Testis (tissue), 3 donors: ENCODE data around the gene NMT1. TPM values are rescaled to one million over a fixed set of nuclear protein-coding genes. Genes with fewer than 3 reads are reported as not detected.

ENCODE experiments used
- DNase-seq: peaks from one replicate; pipeline ENCODE4 v3.0.0-alpha.2; 2019
- H3K27ac ChIP-seq, 2 donors: fragments of 200-600 bp; sonication (generic); one replicate each; pipeline ENCODE4 v1.5.1; 2019
- H3K27me3 ChIP-seq: fragments of 200-600 bp; sonication (generic); one replicate; pipeline ENCODE4 v1.5.1; 2019
- H3K36me3 ChIP-seq: fragments of 200-600 bp; sonication (generic); one replicate; pipeline ENCODE4 v1.5.1; 2017; ENCODE audit warnings: low read depth; ENCODE audit errors: missing control alignments
- H3K4me1 ChIP-seq: fragments of 200-600 bp; sonication (generic); one replicate; pipeline ENCODE4 v1.5.1; 2019
- H3K4me3 ChIP-seq, 2 donors: fragments of 200-600 bp; sonication (generic); one replicate each; pipeline ENCODE4 v1.5.1; 2017 to 2019
- H3K9me3 ChIP-seq: fragments of 200-600 bp; sonication (generic); one replicate; pipeline ENCODE4 v1.5.1; 2017
- CTCF ChIP-seq, 3 experiments: fragments of 450-650 bp in 2 of 3; fragments of 200-600 bp in 1 of 3; sonication (generic) in 1 of 3; IDR thresholded peaks; one replicate each; pipeline ENCODE4 v1.5.1; 2016 to 2019; ENCODE audit warnings: antibody characterized with exemption in 3 of 3, mild to moderate bottlenecking in 2 of 3, moderate library complexity in 1 of 3
- POLR2A ChIP-seq: fragments of 450-650 bp; IDR thresholded peaks from one replicate; pipeline ENCODE4 v1.6.1; 2017; ENCODE audit warnings: antibody characterized with exemption, mild to moderate bottlenecking, moderate library complexity
- WGBS, 2 donors: methylation state at CpG; one replicate each; pipeline ENCODE4 v1.1.5; 2018; 5-methylcytosine and 5-hydroxymethylcytosine counted together
- intact Hi-C: fragments of 100-400 bp; cut with DNase I; formaldehyde crosslinking; loops from one replicate; pipeline ENCODE4 v1.15.1; 2023; ENCODE audit warnings: low total_unique reads
- polyA plus RNA-seq: library from polyadenylated mRNA; stranded (reverse); fragments of 350-450 nt; fragmentation: Illumina TruSeq; extraction: RNeasy Lipid Tissue Mini Kit (QIAGEN cat#74804); gene quantifications from one replicate; pipeline ENCODE4 v1.2.3, GENCODE V29; 2014; ENCODE audit warnings: low read depth, low replicate concordance; ENCODE audit not compliant: insufficient read depth
- total RNA-seq, 2 donors: library from RNA; depleted of rRNA; stranded (reverse); fragments of >200 nt; gene quantifications; one replicate each; pipeline ENCODE4 v1.2.3, GENCODE V29; 2016

The NMT1 gene
- total and polyA plus RNA-seq, 3 donors from 2014 or later: 76.1 to 143 (median 79.0) TPM

- H3K4me3 ChIP-seq: no peak overlapping the region
- H3K27me3 ChIP-seq: no peaks in the 10 kb centered on the region
- TF ChIP-seq CTCF (IDR thresholded peaks at IDR 0.05) (no peak), POLR2A (no peak)
- no peaks in the 10 kb centered on the region for H3K36me3 ChIP-seq
- H3K27ac ChIP-seq: peak overlapping the region; percentile 81 to 98
- H3K9me3 ChIP-seq: no peaks in the 10 kb centered on the region
- 38 to 44% methylated on average over 14 to 20 of the region's 20 CpGs for WGBS, 2 donors
- DNase-seq: peak; percentile 55
- intact Hi-C loops: loop anchor here (10.0 kb wide), 1 partner anchor 353 kb away; no protein-coding TSS in a partner anchor
- peaks cover 49% of the 10 kb centered on the region for H3K4me1 ChIP-seq
Measured at GRCh38 chr17:45127548-45128300, 66.6 kb downstream of the NMT1 start.

- 57 to 60% methylated on average over 1 to 5 of the region's 5 CpGs for WGBS, 2 donors
- Histone ChIP-seq H3K4me1 (peaks cover 48% of the 10 kb centered on the region), H3K27me3 (no peaks in the 10 kb centered on the region), H3K27ac (peak overlapping the region; percentile 81 to 98), H3K36me3 (no peaks in the 10 kb centered on the region), H3K4me3 (no peak overlapping the region), H3K9me3 (no peaks in the 10 kb centered on the region)
- intact Hi-C loops: loop anchor here (10.0 kb wide), 1 partner anchor 354 kb away; no protein-coding TSS in a partner anchor
- DNase-seq: no peak
- TF ChIP-seq POLR2A: no peak
- TF ChIP-seq CTCF (IDR thresholded peaks at IDR 0.05): no peak
Measured at GRCh38 chr17:45128331-45128730, 67.2 kb downstream of the NMT1 start.

GRCh38 chr17:45128989-45129388, 67.9 kb downstream of the NMT1 start:
- TF ChIP-seq CTCF (IDR thresholded peaks at IDR 0.05) (no peak), POLR2A (no peak)
- no peaks in the 10 kb centered on the region for H3K36me3 ChIP-seq
- H3K4me3 ChIP-seq: no peak overlapping the region
- no peaks in the 10 kb centered on the region for H3K9me3 ChIP-seq
- 85% methylated on average over 2 of the region's 2 CpGs for WGBS, 2 donors
- intact Hi-C loops: loop anchor here (10.0 kb wide), 1 partner anchor 354 kb away; no protein-coding TSS in a partner anchor
- peak overlapping the region; percentile 81 to 98 for H3K27ac ChIP-seq
- DNase-seq: no peak
- H3K4me1 ChIP-seq: peaks cover 48% of the 10 kb centered on the region
- no peaks in the 10 kb centered on the region for H3K27me3 ChIP-seq

GRCh38 chr17:45129426-45129939, 68.4 kb downstream of the NMT1 start:
- H3K9me3 ChIP-seq: no peaks in the 10 kb centered on the region
- no peaks in the 10 kb centered on the region for H3K36me3 ChIP-seq
- intact Hi-C loops: loop anchor here (10.0 kb wide), 1 partner anchor 355 kb away; no protein-coding TSS in a partner anchor
- no peak overlapping the region for H3K4me3 ChIP-seq
- peak; percentile 84 for DNase-seq
- peaks cover 48% of the 10 kb centered on the region for H3K4me1 ChIP-seq
- 53 to 64% methylated on average over 6 to 10 of the region's 10 CpGs for WGBS, 2 donors
- no peaks in the 10 kb centered on the region for H3K27me3 ChIP-seq
- peak overlapping the region; percentile 81 to 98 for H3K27ac ChIP-seq
- no peak for TF ChIP-seq POLR2A
- no peak for TF ChIP-seq CTCF (IDR thresholded peaks at IDR 0.05)
